GM18907 (cell line): ENCODE results near the gene PALLD.

Source experiments
- ATAC-seq: cut with Tn5 transposase; IDR thresholded peaks from one replicate; pipeline ENCODE4 v1.9.1; 2021; ENCODE audit warnings: mild to moderate bottlenecking, moderate library complexity; ENCODE audit not compliant: unreplicated experiment

Gene PALLD

GRCh38 chr4:168587411-168588125 lies 90.7 kb downstream of the PALLD start:
- no peak for ATAC-seq

- no peak for ATAC-seq
Observed at GRCh38 chr4:168588916-168589531, 92.2 kb downstream of the PALLD start.

GRCh38 chr4:168592676-168593075 lies 95.8 kb downstream of the PALLD start:
- no peak for ATAC-seq

GRCh38 chr4:168593399-168593798 lies 96.5 kb downstream of the PALLD start:
- ATAC-seq, result no peak

GRCh38 chr4:168594121-168594520 lies 97.3 kb downstream of the PALLD start:
- no peak for ATAC-seq

- no peak for ATAC-seq
Observed at GRCh38 chr4:168598191-168598590, 101.3 kb downstream of the PALLD start.

GRCh38 chr4:168600796-168601583 lies 104.1 kb downstream of the PALLD start:
- ATAC-seq, result no peak

- no peak for ATAC-seq
Observed at GRCh38 chr4:168601899-168602298, 105.0 kb downstream of the PALLD start.

GRCh38 chr4:168604496-168605373 lies 107.9 kb downstream of the PALLD start:
- ATAC-seq, result no peak

- no peak for ATAC-seq
Observed at GRCh38 chr4:168605411-168605810, 108.6 kb downstream of the PALLD start.

- ATAC-seq, result no peak
Observed at GRCh38 chr4:168607215-168607614, 110.4 kb downstream of the PALLD start.

- ATAC-seq, result no peak
Observed at GRCh38 chr4:168608771-168609170, 111.9 kb downstream of the PALLD start.

- ATAC-seq, result no peak
Observed at GRCh38 chr4:168609369-168609768, 112.5 kb downstream of the PALLD start.

GRCh38 chr4:168610911-168611530 lies 114.2 kb downstream of the PALLD start:
- no peak for ATAC-seq

GRCh38 chr4:168612450-168613135 lies 115.7 kb downstream of the PALLD start:
- ATAC-seq, result no peak

GRCh38 chr4:168613869-168614268 lies 117.0 kb downstream of the PALLD start:
- no peak for ATAC-seq

- no peak for ATAC-seq
Observed at GRCh38 chr4:168614281-168615057, 117.6 kb downstream of the PALLD start.

- ATAC-seq, result no peak
Observed at GRCh38 chr4:168615294-168616065, 118.6 kb downstream of the PALLD start.
